ENCODE results near the gene EEA1. TPM values are rescaled to one million over a fixed set of nuclear protein-coding genes. Genes with fewer than 3 reads are reported as not detected.
A peak's percentile ranks its signal among the peaks of the same experiment; 100 is the strongest.

EEA1 gene
- total RNA-seq, 1 experiment from 2014 or later: 13.6 TPM

- H3K4me3 ChIP-seq: no peak overlapping the region
Measured at GRCh38 chr12:92926549-92926948, 2.5 kb downstream of the EEA1 start.

DNA sequence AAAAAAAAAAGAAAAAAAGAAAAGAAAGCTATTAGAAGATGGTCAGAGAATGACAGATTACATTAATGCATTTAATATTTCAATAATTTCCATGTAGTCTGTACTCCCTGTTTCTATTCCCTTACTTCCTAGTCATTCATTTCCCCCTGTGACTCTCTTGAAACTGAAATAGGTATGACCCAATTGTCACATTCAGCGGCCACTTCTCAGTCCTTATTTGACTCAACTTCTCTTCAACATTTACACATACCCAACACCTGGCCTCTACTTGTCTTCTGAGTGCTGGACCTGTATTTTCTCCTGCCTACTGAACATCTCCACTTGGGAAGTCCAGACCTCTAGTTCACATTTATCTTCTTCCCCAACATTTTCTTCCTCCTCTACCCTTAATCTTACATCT lies 7.2 kb downstream of the EEA1 start:
- Histone ChIP-seq H3K9me3 (replicated peaks) (no peaks in the 10 kb centered on the region), H3K27me3 (no peaks in the 10 kb centered on the region), H3K4me3 (no peak overlapping the region), H3K4me1 (0 out of 2 replicates have a peak, but pooled peaks cover 2% of the 10 kb centered on the region), H3K36me3 (no peaks in the 10 kb centered on the region; the same call in 1 of the 2 replicates), H3K27ac (no peak overlapping the region)
- DNase-seq: no peak

More at GRCh38 chr12:92926549-92926948, 2.5 kb downstream of the EEA1 start:
- Histone ChIP-seq H3K36me3 (no peaks in the 10 kb centered on the region; the same call in 1 of the 2 replicates), H3K9me3 (replicated peaks) (no peaks in the 10 kb centered on the region), H3K27ac (no peak overlapping the region), H3K4me1 (peaks cover 7% of the 10 kb centered on the region; the same call in 1 of the 2 replicates), H3K27me3 (no peaks in the 10 kb centered on the region)
- no peak for DNase-seq

DNA sequence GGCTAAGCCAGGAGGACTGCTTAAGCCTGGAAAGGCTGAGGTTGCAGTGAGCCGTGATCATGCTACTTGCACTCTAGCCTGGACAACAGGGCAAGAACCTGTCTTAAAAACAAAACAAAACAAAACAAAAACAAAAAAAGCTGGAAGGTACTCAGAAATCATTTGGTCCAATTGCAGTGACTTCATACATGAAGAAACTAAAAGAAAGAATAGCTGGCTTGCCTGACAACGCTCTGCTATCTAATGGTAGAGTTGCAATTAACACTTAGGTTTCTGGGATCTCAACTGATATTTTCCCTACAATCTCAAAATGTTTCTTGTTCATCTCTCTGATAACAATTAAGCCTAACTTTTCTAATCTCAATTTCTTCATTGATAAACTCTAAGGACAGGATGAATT lies 13.7 kb downstream of the EEA1 start:
- peaks cover 20% of the 10 kb centered on the region for H3K4me1 ChIP-seq
- H3K4me3 ChIP-seq: no peak overlapping the region
- no peaks in the 10 kb centered on the region for H3K36me3 ChIP-seq
- no peak overlapping the region for H3K27ac ChIP-seq
- H3K27me3 ChIP-seq: no peaks in the 10 kb centered on the region
- H3K9me3 ChIP-seq (replicated peaks): 0 out of 2 replicates have a peak, but pooled peaks cover 2% of the 10 kb centered on the region
- DNase-seq: no peak

- Histone ChIP-seq H3K36me3 (no peaks in the 10 kb centered on the region), H3K9me3 (replicated peaks) (peaks cover 6% of the 10 kb centered on the region; the same call in 1 of the 2 replicates), H3K27ac (no peak overlapping the region), H3K4me3 (no peak overlapping the region), H3K27me3 (no peaks in the 10 kb centered on the region), H3K4me1 (peaks cover 20% of the 10 kb centered on the region)
- no peak for DNase-seq
Measured at GRCh38 chr12:92914170-92914569, 14.9 kb downstream of the EEA1 start.

DNA sequence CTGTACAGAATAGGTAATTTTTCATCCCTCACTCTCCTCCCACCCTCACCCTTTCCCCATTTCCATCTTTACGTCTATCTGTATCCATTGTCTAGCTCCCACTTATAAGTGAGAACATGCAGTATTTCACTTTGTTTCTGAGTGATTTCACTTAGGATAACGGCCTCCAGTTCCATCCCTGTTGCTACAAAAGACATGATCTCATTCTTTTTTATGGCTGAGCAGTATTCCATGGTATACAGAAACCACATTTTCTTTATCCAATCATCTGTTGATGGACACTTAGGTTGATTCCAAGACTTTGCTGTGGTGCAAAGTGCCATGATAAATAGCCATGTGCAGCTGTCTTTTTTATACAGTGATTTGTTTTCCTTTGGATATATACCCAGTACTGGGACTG lies 16.4 kb downstream of the EEA1 start:
- no peaks in the 10 kb centered on the region for H3K36me3 ChIP-seq
- H3K4me1 ChIP-seq: peaks cover 20% of the 10 kb centered on the region
- peak in 1 of 2 experiments; percentile 14 for DNase-seq
- H3K27ac ChIP-seq: peak overlapping the region; percentile 83
- H3K9me3 ChIP-seq (replicated peaks): peaks cover 7% of the 10 kb centered on the region; the same call in 1 of the 2 replicates
- no peaks in the 10 kb centered on the region for H3K27me3 ChIP-seq
- H3K4me3 ChIP-seq: no peak overlapping the region

DNA sequence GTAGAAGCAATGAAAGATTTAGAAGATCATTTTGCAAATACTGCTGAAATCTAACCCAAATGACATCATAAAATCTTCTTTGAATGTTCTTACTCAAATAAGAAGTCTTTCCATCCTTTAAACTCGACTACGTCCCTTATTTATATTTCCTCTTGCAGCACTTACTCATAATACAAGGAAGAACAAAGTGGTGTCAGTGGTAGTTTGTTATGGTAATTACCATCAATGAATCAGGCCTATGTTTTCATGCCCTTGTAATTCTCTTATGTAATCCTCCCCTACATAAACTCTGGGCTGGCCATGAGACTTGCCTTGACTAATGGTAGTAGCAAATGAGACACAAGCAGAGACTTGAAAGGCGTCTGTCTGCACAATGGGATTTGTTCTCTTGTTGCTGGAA lies 17.0 kb downstream of the EEA1 start:
- peak; percentile 69 to 85 for DNase-seq
- Histone ChIP-seq H3K36me3 (no peaks in the 10 kb centered on the region), H3K4me3 (no peak overlapping the region), H3K27ac (peak overlapping the region; percentile 83), H3K9me3 (replicated peaks) (peaks cover 7% of the 10 kb centered on the region; the same call in 1 of the 2 replicates), H3K27me3 (no peaks in the 10 kb centered on the region), H3K4me1 (peaks cover 20% of the 10 kb centered on the region)

DNA sequence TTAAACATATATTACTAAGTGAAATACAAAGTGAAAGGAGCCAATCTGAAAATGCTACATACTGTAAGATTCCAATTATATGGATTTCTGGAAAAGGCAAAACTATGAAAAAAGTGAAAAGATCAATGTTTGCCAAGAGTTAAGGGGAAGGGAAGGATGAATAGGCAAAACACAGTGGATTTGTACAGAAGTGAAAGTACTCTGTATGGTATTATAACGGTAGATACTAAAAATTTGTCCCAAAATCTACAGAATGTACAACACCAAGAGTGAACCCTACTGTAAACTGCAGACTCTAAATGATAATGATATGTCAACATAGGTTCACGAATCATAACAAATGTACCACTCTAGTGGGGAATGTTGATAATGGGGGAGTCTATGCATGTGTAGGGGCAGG lies 17.8 kb downstream of the EEA1 start:
- Histone ChIP-seq H3K4me1 (peaks cover 22% of the 10 kb centered on the region), H3K4me3 (no peak overlapping the region), H3K27me3 (no peaks in the 10 kb centered on the region), H3K36me3 (no peaks in the 10 kb centered on the region), H3K27ac (peak overlapping the region; percentile 83), H3K9me3 (replicated peaks) (peaks cover 7% of the 10 kb centered on the region; the same call in 1 of the 2 replicates)
- DNase-seq: no peak

- H3K9me3 ChIP-seq (replicated peaks): peaks cover 7% of the 10 kb centered on the region; the same call in 1 of the 2 replicates
- no peak for DNase-seq
- no peaks in the 10 kb centered on the region for H3K27me3 ChIP-seq
- H3K36me3 ChIP-seq: no peaks in the 10 kb centered on the region
- H3K27ac ChIP-seq: no peak overlapping the region
- no peak overlapping the region for H3K4me3 ChIP-seq
- peaks cover 20% of the 10 kb centered on the region for H3K4me1 ChIP-seq
Measured at GRCh38 chr12:92908108-92908507, 21.0 kb downstream of the EEA1 start.

- DNase-seq: peak; percentile 15 to 31
- H3K4me1 ChIP-seq: 0 out of 2 replicates have a peak, but pooled peaks cover 2% of the 10 kb centered on the region
- H3K27me3 ChIP-seq: no peaks in the 10 kb centered on the region
- no peak overlapping the region for H3K4me3 ChIP-seq
- H3K36me3 ChIP-seq: no peaks in the 10 kb centered on the region
- H3K9me3 ChIP-seq (replicated peaks): peaks cover 7% of the 10 kb centered on the region; the same call in 1 of the 2 replicates
- no peak overlapping the region for H3K27ac ChIP-seq
Measured at GRCh38 chr12:92905811-92906554, 23.1 kb downstream of the EEA1 start.

GRCh38 chr12:92905258-92905810 lies 23.8 kb downstream of the EEA1 start:
- Histone ChIP-seq H3K4me1 (0 out of 2 replicates have a peak, but pooled peaks cover 2% of the 10 kb centered on the region), H3K27ac (no peak overlapping the region), H3K4me3 (no peak overlapping the region), H3K9me3 (replicated peaks) (peaks cover 5% of the 10 kb centered on the region; the same call in 1 of the 2 replicates), H3K27me3 (no peaks in the 10 kb centered on the region), H3K36me3 (no peaks in the 10 kb centered on the region)
- no peak for DNase-seq

DNA sequence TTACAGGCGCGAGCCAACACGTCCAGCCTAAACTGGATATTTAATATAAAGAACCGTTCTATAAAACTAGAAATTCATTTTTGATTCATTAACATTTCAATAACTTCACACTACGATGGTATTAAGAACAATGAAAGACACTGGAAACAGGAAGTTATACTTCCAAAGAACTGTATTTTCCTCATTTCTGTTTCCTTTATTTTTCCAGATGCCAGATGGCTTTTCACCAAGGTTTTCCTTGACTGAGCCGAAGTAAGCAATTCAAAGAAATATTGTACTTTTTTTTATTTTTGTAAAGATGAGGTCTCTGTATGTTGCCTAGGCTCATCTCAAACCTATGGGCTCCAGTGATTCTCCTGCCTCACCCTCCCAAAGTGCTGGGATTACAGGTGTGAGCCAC lies 28.2 kb downstream of the EEA1 start:
- Histone ChIP-seq H3K27me3 (no peaks in the 10 kb centered on the region), H3K9me3 (replicated peaks) (no peaks in the 10 kb centered on the region), H3K36me3 (no peaks in the 10 kb centered on the region), H3K4me3 (no peak overlapping the region), H3K4me1 (peaks cover 13% of the 10 kb centered on the region), H3K27ac (no peak overlapping the region)
- DNase-seq: no peak

- peak; percentile 52 to 53 for DNase-seq
- H3K27me3 ChIP-seq: no peaks in the 10 kb centered on the region
- H3K27ac ChIP-seq: peak overlapping the region; percentile 50
- no peaks in the 10 kb centered on the region for H3K36me3 ChIP-seq
- H3K4me3 ChIP-seq: no peak overlapping the region
- H3K4me1 ChIP-seq: peaks cover 13% of the 10 kb centered on the region
- H3K9me3 ChIP-seq (replicated peaks): no peaks in the 10 kb centered on the region
Measured at GRCh38 chr12:92899386-92900001, 29.6 kb downstream of the EEA1 start.

DNA sequence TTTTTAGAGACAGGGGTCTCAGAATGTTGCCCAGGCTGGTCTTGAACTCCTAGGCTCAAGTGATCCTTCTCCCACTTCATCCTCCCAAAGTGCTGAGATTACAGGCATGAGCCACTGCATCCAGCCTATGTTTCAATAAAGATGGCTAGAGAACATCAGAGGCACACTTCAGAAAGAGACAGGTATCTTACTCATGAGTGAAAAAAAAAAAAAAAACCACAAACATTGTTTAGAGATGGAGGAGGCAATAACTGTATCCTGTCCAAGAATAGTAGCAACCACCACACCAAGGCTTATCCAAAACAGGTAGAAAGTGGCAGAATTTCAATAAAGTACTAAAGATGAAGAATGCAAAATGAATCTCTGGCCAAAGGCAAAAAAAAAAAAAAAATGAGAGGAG lies 30.3 kb downstream of the EEA1 start:
- Histone ChIP-seq H3K27me3 (no peaks in the 10 kb centered on the region), H3K27ac (peak overlapping the region; percentile 50), H3K36me3 (no peaks in the 10 kb centered on the region), H3K9me3 (replicated peaks) (no peaks in the 10 kb centered on the region), H3K4me3 (no peak overlapping the region), H3K4me1 (peaks cover 13% of the 10 kb centered on the region)
- DNase-seq: no peak

GRCh38 chr12:92897844-92898243 lies 31.3 kb downstream of the EEA1 start:
- Histone ChIP-seq H3K9me3 (replicated peaks) (no peaks in the 10 kb centered on the region), H3K27me3 (no peaks in the 10 kb centered on the region), H3K36me3 (no peaks in the 10 kb centered on the region), H3K4me3 (no peak overlapping the region), H3K27ac (no peak overlapping the region), H3K4me1 (peaks cover 13% of the 10 kb centered on the region)
- no peak for DNase-seq

DNA sequence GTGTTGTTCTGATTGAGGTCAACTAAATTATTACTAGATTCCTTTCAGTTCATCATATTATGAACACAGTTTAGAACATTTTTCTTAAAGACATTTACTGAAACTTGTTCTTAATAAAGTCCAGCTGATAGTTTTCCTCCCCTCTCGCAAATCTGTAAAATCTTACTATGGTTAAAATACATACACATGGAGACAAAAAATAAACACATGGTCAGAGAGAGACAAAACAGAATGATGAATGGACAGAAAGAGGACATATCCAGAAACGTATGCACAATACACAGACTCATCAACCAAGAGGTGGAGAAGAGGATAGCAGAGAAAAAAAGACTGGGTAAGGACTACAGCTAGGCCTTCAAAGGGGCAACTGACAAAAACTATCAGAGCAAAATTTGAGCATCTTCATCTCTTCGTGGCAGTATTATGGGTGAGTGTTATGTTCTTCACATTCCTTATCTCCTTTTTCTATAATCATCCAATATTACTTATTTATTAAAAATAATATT lies 38.4 kb downstream of the EEA1 start:
- H3K36me3 ChIP-seq: 0 out of 2 replicates have a peak, but pooled peaks cover 2% of the 10 kb centered on the region
- H3K27me3 ChIP-seq: no peaks in the 10 kb centered on the region
- DNase-seq: no peak
- no peak overlapping the region for H3K27ac ChIP-seq
- H3K4me1 ChIP-seq: no peaks in the 10 kb centered on the region
- no peak overlapping the region for H3K4me3 ChIP-seq
- no peaks in the 10 kb centered on the region for H3K9me3 ChIP-seq (replicated peaks)

Measured in SJCRH30 (cell line).